Endodermal cell (in vitro differentiated cells): ENCODE data around the gene DUSP21. TPM values are rescaled to one million over a fixed set of nuclear protein-coding genes. Genes with fewer than 3 reads are reported as not detected.

Experiments used
- DNase-seq: peaks from one replicate; pipeline ENCODE4 v3.0.0-alpha.2; 2017
- H3K27ac ChIP-seq: 2 replicates; pipeline ENCODE4 v1.5.1; 2013; ENCODE audit warnings: mild to moderate bottlenecking, low read depth, low read length, moderate library complexity
- H3K27me3 ChIP-seq: 2 replicates; pipeline ENCODE4 v1.6.1; 2013; ENCODE audit warnings: mild to moderate bottlenecking, low read length, moderate library complexity; ENCODE audit not compliant: insufficient read depth, control insufficient read depth, poor library complexity, severe bottlenecking
- H3K36me3 ChIP-seq: 2 replicates; pipeline ENCODE4 v1.7.0; 2013; ENCODE audit warnings: mild to moderate bottlenecking, low read length, moderate library complexity; ENCODE audit not compliant: control insufficient read depth, insufficient read depth
- H3K4me1 ChIP-seq: one replicate; pipeline ENCODE4 v1.7.0; 2013; ENCODE audit warnings: low read length; ENCODE audit not compliant: control insufficient read depth, insufficient read depth
- H3K4me3 ChIP-seq: 2 replicates; pipeline ENCODE4 v1.5.1; 2013; ENCODE audit warnings: mild to moderate bottlenecking, low read length, moderate library complexity
- H3K9ac ChIP-seq: 2 replicates; pipeline ENCODE4 v1.6.1; 2013; ENCODE audit warnings: mild to moderate bottlenecking, low read length, moderate library complexity; ENCODE audit not compliant: poor library complexity, severe bottlenecking; ENCODE audit errors: extremely low read depth
- H3K9me3 ChIP-seq: 2 replicates; pipeline ENCODE4 v1.6.1; 2013; ENCODE audit warnings: mild to moderate bottlenecking, low read length, moderate library complexity; ENCODE audit not compliant: control insufficient read depth
- H3K27ac Mint-ChIP-seq: 2 replicates; pipeline ENCODE4 v1.8.0; 2020; ENCODE audit warnings: mixed read lengths
- H3K27me3 Mint-ChIP-seq: 2 replicates; pipeline ENCODE4 v1.8.0; 2021; ENCODE audit warnings: mild to moderate bottlenecking, mixed read lengths; ENCODE audit not compliant: insufficient read depth
- H3K36me3 Mint-ChIP-seq: 2 replicates; pipeline ENCODE4 v1.8.0; 2020; ENCODE audit warnings: low read depth, mixed read lengths
- H3K4me1 Mint-ChIP-seq: 2 replicates; pipeline ENCODE4 v1.8.0; 2020; ENCODE audit warnings: mixed read lengths
- H3K4me3 Mint-ChIP-seq: 2 replicates; pipeline ENCODE4 v1.8.0; 2020; ENCODE audit warnings: mild to moderate bottlenecking, moderate library complexity, mixed read lengths
- H3K9me3 Mint-ChIP-seq: 2 replicates; pipeline ENCODE4 v1.8.0; 2020; ENCODE audit warnings: mild to moderate bottlenecking, mixed read lengths
- WGBS, 2 experiments: methylation state at CpG; one replicate each; pipeline versions ENCODE4 v1.1.5 to v1.1.7; 2013; ENCODE audit warnings: missing lambda C conversion rate in 2 of 2, mixed read lengths in 1 of 2; ENCODE audit not compliant: insufficient coverage in 1 of 2, insufficient read length in 1 of 2; 5-methylcytosine and 5-hydroxymethylcytosine counted together
- total RNA-seq, 2 donors: library from RNA; stranded (reverse); fragmentation: NEBNext Ultra II Directional in 1 of 2; extraction: Animal tissue kit (Norgen Biotek cat#: 25700) in 1 of 2; gene quantifications; 2 replicates in 1 of 2; 3 replicates in 1 of 2; pipeline ENCODE4 v1.2.1, GENCODE V29; 2021
- TF ChIP-seq, protein P1 (sequence below): fragments of 200-600 bp; sonication (generic); conservative IDR thresholded peaks from 2 replicates; pipeline ENCODE4 v1.5.0; 2021; ENCODE audit warnings: antibody characterized with exemption, mild to moderate bottlenecking

The DUSP21 gene
- total RNA-seq, 2 donors from 2014 or later, result not detected

GRCh38 chrX:44882635-44883034 lies 38.8 kb downstream of the DUSP21 start:
- DNase-seq, result no peak
- H3K9me3 Mint-ChIP-seq, result peaks cover 56% of the 10 kb centered on the region
- H3K36me3 ChIP-seq, result no peaks in the 10 kb centered on the region
- H3K27me3 ChIP-seq, result no peaks in the 10 kb centered on the region
- H3K36me3 Mint-ChIP-seq, result peaks cover 8% of the 10 kb centered on the region
- no peak overlapping the region for H3K9ac ChIP-seq
- TF ChIP-seq, protein P1, sequence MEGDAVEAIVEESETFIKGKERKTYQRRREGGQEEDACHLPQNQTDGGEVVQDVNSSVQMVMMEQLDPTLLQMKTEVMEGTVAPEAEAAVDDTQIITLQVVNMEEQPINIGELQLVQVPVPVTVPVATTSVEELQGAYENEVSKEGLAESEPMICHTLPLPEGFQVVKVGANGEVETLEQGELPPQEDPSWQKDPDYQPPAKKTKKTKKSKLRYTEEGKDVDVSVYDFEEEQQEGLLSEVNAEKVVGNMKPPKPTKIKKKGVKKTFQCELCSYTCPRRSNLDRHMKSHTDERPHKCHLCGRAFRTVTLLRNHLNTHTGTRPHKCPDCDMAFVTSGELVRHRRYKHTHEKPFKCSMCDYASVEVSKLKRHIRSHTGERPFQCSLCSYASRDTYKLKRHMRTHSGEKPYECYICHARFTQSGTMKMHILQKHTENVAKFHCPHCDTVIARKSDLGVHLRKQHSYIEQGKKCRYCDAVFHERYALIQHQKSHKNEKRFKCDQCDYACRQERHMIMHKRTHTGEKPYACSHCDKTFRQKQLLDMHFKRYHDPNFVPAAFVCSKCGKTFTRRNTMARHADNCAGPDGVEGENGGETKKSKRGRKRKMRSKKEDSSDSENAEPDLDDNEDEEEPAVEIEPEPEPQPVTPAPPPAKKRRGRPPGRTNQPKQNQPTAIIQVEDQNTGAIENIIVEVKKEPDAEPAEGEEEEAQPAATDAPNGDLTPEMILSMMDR, result no peak
- H3K4me1 ChIP-seq, result no peaks in the 10 kb centered on the region
- no peak overlapping the region for H3K4me3 ChIP-seq
- H3K27me3 Mint-ChIP-seq, result no peaks in the 10 kb centered on the region
- H3K9me3 ChIP-seq, result no peaks in the 10 kb centered on the region
- H3K27ac ChIP-seq, result no peak overlapping the region
- no peak overlapping the region for H3K4me3 Mint-ChIP-seq
- H3K27ac Mint-ChIP-seq, result no peak overlapping the region
- H3K4me1 Mint-ChIP-seq, result no peaks in the 10 kb centered on the region

- no peak for DNase-seq
- WGBS, 2 experiments, result 84% methylated on average over 4 of the region's 4 CpGs; no CpG with 5 or more reads in 1 of the 2 experiments
- H3K4me3 Mint-ChIP-seq, result no peak overlapping the region
- Histone ChIP-seq H3K36me3 (no peaks in the 10 kb centered on the region), H3K4me1 (no peaks in the 10 kb centered on the region), H3K4me3 (no peak overlapping the region), H3K27me3 (no peaks in the 10 kb centered on the region), H3K9ac (no peak overlapping the region), H3K9me3 (no peaks in the 10 kb centered on the region), H3K27ac (no peak overlapping the region)
- no peak overlapping the region for H3K27ac Mint-ChIP-seq
- H3K9me3 Mint-ChIP-seq, result peaks cover 52% of the 10 kb centered on the region
- peaks cover 6% of the 10 kb centered on the region for H3K36me3 Mint-ChIP-seq
- no peaks in the 10 kb centered on the region for H3K4me1 Mint-ChIP-seq
- TF ChIP-seq, protein P1, result no peak
- no peaks in the 10 kb centered on the region for H3K27me3 Mint-ChIP-seq
Observed at GRCh38 chrX:44884944-44885343, 41.1 kb downstream of the DUSP21 start.

- Histone ChIP-seq H3K9me3 (no peaks in the 10 kb centered on the region), H3K36me3 (no peaks in the 10 kb centered on the region), H3K4me1 (no peaks in the 10 kb centered on the region), H3K27ac (no peak overlapping the region), H3K4me3 (no peak overlapping the region), H3K27me3 (no peaks in the 10 kb centered on the region), H3K9ac (no peak overlapping the region)
- WGBS, 2 experiments, result no CpG with 5 or more reads among the region's 1 CpG
- TF ChIP-seq, protein P1, result no peak
- Mint-ChIP-seq H3K4me1 (no peaks in the 10 kb centered on the region), H3K4me3 (no peak overlapping the region), H3K36me3 (no peaks in the 10 kb centered on the region), H3K27ac (no peak overlapping the region), H3K27me3 (no peaks in the 10 kb centered on the region), H3K9me3 (peaks cover 62% of the 10 kb centered on the region)
- DNase-seq, result no peak
Observed at GRCh38 chrX:44889824-44890223, 46.0 kb downstream of the DUSP21 start.
